Pons (tissue), 1 donor: ENCODE measurements around the gene WDR48.
A peak's percentile ranks its signal among the peaks of the same experiment; 100 is the strongest.

Experiments
- DNase-seq: peaks from one replicate; pipeline ENCODE4 v3.0.0-alpha.2; 2016; ENCODE audit warnings: low spot score

The WDR48 gene

GRCh38 chr3:39102504-39103323 is 50.9 kb downstream of the WDR48 start:
- no peak for DNase-seq

DNA sequence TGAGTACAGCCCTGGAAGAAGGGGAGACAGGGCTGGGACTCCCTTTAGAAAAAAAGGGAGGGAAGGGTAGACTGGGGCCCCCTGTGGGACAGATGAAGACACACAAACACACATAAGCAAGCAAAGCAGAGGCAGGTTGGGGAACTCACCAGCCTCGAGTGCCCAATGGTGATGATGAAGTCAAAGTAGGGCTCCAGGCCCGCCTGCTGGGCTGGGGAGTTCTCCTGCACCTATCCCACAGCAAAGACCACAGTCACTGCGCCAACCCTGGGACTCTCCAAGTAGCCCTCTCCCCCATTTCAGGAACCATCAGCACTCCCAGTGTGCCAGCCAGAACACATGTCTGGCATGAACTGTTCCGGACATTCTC is 51.5 kb downstream of the WDR48 start:
- DNase-seq: no peak

DNA sequence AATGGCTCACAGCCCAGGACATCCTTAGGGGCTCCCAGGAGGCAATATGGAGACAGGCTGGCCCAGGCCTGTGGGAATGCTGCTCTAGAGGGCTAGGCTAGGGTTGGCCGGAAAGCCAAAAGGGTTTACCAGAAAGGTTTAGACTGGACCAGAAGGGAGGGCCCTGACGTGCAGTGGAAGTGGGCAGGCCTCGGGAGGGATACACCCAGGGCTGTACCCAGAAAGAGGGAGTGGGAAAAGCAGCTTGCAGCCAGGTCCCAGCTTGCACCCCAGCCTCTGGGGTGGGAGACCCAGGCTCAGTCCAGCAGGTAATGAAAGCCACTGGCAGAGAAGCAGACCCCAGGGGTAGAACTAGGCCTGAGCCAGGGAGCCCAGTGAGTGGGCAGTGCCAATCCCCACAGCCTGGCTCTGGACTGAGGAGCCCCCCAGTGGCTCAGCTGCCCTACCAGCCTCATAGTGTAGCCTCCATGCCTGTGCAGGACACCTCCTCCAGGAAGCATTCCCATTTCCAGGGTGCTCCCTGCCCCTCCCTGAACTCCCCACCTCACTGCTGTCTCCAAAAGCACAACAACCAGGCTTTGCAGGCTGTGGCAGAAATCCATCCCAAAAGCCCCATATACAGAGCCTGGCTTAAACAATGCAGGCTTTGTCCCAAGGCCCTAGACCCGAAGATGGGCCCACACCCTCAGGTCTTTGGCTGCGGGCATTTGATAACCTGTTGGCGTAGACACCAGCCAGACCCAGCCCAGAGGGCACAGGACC is 52.2 kb downstream of the WDR48 start:
- DNase-seq: peak; percentile 61

DNA sequence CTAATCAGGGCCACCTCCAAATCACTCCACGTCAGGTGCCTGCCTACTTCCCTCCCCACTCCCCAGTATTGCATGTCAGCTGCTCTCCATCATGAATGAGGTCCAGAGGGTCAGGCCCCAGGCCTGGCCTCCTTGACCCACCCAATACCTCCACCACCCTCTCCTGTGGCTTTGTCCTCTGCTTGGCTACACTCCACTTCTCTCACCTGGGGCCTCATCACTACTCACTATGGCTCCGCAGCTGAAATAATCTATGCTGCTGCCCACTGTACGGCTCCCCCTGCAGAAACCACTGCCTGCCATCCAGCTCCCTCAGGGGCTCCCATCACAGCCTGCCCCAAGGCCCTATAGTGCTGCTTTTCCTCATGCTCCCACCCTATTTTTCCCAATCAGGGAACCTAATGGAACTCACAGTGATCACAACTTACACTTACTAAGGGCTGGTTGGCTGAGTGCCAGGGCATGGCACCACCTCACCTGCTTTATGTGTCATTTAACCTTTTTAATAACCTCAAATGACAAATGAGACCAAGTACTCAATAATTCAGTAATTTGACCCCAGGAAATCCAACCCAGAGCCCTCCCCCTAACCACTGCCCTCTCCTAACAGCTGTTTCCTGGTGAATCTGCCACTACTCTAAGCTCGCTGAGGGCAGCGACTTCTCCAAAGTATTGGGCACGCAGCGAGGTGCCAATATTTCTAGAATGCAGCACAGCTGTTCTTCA is 53.3 kb downstream of the WDR48 start:
- no peak for DNase-seq

DNA sequence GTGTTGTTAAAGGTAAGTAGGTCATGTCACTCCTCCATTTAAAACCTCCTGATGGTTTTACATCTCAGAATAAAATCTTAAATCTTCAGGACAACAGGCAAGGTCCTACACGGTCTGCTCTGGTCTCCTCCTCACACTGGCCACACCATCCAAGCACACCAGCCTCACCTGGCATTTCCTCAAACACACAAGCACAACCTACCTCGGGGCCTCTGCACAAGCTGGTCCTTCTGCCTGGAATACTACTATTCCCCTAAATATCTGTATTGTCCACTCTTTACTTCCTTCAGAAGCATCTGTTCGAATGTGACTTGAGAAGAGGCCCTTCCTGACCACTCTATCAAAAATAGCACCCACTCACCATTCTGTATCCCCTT is 53.9 kb downstream of the WDR48 start:
- DNase-seq: no peak

DNA sequence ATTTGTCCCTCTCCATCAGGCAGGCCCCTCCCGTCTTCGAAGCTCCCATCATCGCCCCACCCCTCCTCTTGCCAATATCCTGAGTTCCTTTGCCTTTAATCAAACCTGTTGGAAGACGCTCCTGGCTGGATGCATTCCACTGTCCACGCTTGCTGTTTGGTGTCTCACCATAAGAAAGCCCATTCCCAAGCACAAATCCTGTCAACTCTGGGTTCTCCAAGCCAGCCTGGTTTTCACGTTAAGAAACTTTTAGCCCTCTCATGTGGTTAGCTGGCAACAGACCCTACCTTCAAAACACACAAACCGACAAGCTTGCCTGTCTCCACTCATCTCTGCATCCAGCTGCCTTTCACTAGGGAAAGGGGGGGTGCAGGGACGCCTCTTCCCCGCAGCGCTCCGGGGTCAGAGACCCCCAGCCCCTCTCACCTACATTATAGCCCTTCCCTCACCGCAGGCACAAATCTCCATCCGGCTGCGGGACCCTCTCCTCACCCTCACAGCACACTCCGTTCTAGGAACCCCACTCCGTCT is 54.5 kb downstream of the WDR48 start:
- no peak for DNase-seq

DNA sequence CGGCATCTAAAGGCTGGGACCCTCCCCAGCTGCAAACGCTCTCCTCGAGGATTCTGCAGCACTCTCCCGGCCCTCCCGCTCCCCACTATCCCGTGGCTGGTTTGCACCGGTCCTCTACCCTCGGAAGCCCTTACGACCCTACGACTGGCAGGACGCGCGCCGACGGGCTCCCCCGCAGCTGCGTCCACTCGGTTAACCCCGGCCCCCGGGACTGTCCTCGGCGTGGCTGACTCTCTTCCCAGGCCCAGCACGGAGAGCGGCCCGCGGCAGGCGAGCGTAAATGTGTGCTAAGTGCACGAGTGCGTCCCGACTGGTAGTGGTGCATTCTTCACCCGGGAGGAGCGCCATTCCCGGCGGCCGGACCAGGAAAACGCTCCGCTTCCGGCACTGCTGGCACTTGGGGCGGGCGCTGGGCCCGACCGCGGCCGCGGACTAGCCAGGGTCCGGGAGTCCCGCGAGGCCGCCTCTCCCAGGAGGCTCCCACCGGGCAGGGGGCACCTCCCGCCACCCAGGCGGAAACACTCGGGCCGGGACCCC is 55.1 kb downstream of the WDR48 start:
- no peak for DNase-seq

GRCh38 chr3:39107388-39108199 is 55.8 kb downstream of the WDR48 start, which contains the start of the genes GORASP1 and TTC21A:
GORASP1 (minus strand) TSS chr3:39107627; CDS start chr3:39107541, 86 bp downstream.
TTC21A (plus strand) TSS chr3:39107680; CDS start chr3:39107838, 158 bp downstream.
- peak; percentile 93 for DNase-seq

GRCh38 chr3:39108200-39108710 is 56.4 kb downstream of the WDR48 start:
- DNase-seq: peak; percentile 68

DNA sequence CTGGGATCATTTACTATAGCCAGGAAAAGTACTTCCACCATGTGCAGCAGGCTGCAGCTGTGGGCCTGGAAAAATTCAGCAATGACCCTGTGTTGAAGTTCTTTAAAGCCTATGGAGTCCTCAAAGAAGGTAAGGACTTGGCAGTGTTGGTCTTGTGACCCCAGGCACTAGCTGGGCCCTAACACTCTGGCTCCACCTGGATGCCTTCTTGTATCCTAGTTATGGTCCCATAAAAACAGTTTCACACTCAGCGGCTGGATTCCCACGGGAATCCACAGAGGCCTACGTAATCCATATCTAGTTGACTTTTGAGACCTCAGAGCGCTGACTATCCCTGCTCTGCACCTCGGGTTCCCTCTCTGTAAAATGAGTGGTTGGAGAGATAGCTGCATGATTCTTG is 57.3 kb downstream of the WDR48 start:
- DNase-seq: no peak

GRCh38 chr3:39110041-39110639 is 58.3 kb downstream of the WDR48 start:
- no peak for DNase-seq

GRCh38 chr3:39112113-39112512 is 60.3 kb downstream of the WDR48 start:
- no peak for DNase-seq

- no peak for DNase-seq
These were observed 60.7 kb downstream of the WDR48 start for GRCh38 chr3:39112535-39112934.

- no peak for DNase-seq
These were observed 61.5 kb downstream of the WDR48 start for GRCh38 chr3:39113291-39113690.

DNA sequence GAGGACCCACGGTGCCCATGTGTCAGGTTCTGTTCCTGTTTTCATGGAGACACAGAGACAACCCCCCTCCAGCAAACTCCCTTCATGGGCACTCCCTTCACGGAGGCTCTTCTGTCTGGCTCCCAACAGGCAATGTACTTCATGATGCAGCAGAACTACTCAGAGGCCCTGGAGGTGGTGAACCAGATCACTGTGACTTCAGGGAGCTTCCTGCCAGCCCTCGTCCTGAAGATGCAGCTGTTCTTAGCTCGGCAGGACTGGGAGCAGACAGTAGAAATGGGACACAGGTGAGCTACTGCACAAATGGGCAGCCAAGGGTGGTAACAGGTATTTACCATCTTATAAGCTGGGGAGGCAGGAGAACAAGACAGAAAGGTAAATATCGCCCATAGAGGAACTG is 62.6 kb downstream of the WDR48 start:
- no peak for DNase-seq

- no peak for DNase-seq
These were observed 64.1 kb downstream of the WDR48 start for GRCh38 chr3:39115870-39116269.

GRCh38 chr3:39118079-39118478 is 66.3 kb downstream of the WDR48 start:
- no peak for DNase-seq

DNA sequence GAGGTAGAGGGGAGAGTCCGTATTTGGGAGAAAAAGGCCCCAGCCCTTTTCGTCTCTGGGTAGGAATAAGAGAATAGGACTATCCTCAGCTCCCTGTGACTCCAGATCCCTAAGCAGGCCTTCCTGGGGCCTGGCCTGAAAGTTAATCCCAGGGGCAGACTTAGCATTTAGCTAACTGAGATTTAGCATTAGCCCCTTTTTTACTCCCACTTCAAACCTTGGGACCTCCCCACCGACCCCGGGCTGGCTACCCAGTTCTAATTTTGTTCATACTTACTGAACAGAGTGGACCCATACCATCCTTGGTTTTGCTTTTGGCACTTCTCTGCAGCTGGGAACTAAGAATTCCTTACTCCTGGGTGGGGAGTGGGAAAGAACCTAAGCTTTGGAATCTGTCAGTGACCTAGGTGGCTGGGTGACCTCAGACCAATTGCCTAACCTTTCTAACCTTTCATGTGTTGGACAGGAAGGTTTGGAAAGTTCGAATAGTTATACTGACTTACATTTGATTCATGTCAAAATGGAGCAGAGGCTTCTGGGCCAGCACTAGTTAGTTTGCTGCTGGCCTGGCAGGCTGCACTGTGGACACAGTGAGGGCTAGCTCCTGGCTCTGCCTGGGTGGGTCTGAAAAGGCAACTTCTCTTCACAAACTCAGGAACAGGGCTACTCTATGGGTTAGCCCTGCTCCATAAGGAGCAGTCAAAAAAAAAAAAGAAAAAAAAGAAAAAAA is 67.3 kb downstream of the WDR48 start:
- DNase-seq: no peak

DNA sequence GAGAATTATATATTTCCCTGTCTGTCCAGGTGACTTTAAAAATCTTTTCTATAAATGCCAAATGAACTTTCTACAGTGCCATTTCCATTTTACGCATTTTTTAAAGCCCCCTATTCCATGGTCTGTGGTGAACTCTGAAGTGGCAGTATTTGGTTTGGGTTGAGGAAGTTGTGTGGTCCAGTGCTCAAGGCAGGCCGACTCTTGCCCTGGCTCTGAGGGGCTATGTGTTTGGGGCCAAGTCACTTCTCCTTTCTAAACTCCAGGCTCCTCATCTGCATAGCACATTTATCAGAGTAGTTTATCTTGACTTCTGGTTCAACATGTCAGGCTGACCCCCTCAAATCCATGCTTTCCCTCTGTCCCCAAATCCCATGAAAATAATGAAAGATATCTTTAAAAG is 69.8 kb downstream of the WDR48 start:
- DNase-seq: no peak

- no peak for DNase-seq
These were observed 71.0 kb downstream of the WDR48 start for GRCh38 chr3:39122813-39123212.
